NCI-H146 treated with DMSO at 0.1 percent for 48 hours (cell line): ENCODE results near the gene TEX12.
A peak's percentile ranks its signal among the peaks of the same experiment; 100 is the strongest.
"Not testable (repeated sequence)": the region's sequence is repeated elsewhere in the genome, so short reads cannot be mapped to it uniquely, and the experiment has no call there.

Source experiments
- DNase-seq: peaks from one replicate; lab custom pipeline; 2025; ENCODE audit not compliant: unreplicated experiment; lab: John Stamatoyannopoulos, UW

The TEX12 gene

DNA sequence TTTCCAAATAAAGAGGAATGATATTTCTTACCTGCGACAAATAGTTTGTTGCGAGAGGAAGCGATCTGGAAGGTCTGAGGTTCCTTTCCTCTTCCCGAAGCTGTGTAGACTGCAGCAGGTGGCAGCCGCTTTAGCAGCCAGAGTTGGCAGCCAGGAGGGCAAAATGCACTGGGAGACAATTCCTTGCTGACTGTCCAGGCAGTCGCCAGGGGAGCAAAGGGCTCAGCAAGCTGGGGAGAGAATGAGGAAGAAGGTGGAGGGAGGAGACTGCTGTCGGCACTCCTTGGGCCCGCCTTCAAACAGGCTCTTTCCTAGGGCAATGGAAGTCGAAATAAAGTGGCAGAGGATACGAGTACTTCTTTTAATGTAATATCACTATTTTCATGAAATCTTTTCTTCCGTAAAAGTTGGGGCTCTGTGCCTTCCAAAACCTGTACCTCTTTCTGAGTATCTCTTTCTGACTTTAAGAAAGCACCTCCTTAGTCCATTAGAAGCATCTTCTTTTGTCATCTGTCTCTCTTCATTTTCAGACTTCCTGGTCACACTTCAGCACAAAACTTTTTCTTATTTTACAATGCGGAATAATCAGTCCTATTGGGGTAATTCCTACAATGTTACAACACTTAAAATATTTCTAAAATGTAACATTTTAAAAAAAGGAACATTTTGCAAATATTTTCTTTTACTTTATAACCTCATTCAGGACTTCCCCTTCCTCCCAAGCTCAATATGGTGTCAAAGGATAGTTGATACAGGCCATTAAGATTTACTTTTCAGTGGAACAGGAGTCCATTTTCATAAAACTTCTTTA lies 3.1 kb upstream of the TEX12 start, which contains the start of gene IL18:
Gene IL18 (minus strand): TSS at position 220 of the 811 bp plus-strand sequence. CDS start 9,041 bp downstream, outside the sequence.
- DNase-seq: no peak

DNA sequence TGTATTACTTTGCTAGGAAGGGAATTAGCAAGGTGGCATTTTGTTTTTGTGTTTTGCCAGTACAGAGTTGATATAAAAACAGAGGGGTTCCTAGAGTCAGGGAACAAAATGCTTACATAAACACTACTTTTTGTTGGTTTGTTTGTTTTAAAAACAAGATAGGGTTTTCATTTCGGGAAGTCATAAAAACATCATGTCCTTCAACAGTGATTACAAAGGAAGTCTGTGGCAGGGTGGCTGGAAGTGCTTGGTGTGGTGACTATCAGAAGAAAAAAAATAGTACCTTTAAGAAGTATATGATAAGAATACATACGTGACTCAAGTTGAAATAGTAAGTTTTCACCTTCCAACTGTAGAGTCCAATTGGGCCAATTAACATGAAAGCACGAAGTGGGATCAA lies 2.1 kb upstream of the TEX12 start:
- DNase-seq: no peak

DNA sequence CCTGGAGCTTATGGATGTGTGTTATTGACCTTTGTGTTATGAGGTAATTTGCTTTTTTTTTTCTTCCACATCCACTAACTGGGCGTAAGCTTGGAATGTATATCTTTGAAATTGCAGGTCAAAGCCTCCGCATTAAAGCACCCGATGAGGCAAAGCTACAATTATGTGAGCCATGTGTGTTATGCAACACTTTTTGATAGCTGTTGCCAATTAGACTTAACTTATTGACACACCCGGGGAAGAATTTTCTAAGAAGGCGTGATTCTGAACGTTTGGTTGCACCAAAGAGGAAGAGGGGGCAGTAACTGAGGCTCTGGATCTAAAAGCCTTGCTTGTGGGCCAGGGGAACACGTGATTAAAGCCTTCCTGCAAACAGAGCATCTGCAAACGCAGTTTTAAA lies 610 bp upstream of the TEX12 start:
- DNase-seq: no peak

DNA sequence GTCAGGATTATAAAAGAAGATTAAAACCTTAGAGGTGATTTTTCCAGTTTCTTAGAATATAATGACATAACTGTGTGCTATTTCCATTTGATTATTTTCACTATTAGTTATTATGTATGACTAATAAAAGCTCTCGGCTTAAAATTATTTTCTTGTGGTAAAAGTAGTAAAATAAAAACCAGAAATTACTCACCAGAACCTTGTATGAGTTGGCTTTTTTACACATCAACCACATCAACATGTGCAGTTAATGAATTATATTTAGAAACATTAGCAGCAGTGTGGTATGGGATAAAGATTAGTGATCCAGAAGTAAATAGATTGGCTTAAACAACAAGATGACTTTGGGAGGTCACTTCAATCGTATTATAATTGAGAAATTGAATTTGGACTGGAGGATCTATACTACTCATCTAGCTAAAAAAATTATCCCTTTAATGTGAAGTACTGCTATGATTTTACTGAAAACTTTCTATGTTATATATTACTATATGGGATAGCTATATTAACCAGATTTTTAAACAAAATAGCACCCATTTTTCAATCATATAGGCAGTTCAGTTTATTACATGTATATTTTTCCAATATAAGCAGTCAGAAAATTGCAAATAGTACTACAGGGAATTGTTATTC lies 5.3 kb downstream of the TEX12 start:
- no peak for DNase-seq

DNA sequence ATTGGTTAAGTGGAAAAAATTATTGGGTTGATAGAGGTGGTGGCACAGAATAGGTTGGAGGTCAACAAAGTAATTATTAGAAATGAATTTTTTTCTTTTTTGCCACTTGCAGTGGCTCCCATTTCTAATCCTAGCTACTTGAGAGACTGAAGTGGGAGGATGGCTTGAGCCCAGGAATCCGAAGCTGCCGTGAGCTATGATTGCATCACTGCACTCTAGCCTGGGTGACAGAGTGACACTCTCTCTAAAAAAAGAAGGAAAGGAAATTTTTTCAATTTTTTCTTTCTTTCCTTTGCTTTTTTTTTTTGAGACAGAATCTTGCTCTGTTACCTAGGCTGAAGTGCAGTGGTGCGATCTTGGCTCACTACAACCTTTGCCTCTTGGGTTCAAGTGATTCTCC lies 6.0 kb downstream of the TEX12 start:
- no peak for DNase-seq

DNA sequence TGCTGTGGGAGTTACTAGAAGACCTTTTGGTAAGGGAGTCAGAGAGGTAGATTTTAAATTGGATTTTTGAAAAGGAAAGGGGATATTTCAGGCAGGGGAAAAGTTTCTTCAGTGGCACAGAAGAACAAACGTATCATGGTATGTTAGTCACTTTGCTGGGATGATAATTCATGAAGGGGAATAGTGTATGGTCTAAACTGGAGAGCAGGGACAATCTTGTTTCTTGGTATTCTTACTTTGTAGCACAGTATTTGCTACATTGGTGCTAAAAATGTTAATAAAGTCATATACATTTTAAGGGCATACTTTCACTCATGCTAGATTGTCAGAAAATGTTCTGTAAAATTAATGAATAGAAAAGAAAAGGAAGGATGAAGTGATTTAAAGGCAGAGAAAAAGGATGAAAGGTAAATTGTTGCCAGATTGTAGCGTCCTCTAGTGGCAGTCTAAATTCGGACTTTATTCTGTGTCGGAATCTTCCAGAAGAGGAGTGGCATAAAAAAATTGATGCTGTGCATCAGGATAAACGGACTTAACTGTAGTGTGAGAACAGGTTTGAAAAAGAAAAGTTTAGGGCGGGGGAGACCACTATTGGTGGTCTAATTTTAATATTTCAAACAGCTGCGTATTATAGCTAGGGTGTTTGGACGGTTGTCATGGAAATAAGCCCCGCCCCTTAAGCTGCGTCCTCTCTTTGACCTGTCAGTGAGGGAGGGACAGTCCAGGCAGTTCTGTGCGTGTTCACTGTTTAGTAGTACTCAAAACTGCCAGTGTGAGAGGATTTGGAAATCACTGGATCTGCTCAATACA lies 7.8 kb downstream of the TEX12 start, which contains the start of gene BCO2:
Gene BCO2 (plus strand): TSS at position 724 of the 810 bp plus-strand sequence. CDS start 90 bp downstream, outside the sequence.
- DNase-seq: peak; percentile 51

DNA sequence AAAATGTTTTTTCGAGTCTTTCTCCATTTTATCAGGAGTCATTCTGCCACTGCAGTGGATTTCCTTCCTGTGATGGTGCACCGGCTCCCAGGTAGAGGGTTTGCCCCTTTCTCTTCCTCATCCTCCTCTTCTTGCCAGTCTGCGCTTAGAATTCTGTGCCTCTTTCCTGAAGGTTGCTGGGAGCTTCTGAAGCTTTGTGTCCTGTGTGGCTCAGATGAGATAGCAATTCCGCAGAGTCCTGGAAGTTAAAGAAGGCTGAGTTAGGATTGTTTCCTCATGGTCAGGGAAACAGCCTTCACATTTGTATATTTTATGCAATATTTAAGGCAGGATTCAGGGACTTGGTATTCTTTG lies 8.4 kb downstream of the TEX12 start:
- no peak for DNase-seq

DNA sequence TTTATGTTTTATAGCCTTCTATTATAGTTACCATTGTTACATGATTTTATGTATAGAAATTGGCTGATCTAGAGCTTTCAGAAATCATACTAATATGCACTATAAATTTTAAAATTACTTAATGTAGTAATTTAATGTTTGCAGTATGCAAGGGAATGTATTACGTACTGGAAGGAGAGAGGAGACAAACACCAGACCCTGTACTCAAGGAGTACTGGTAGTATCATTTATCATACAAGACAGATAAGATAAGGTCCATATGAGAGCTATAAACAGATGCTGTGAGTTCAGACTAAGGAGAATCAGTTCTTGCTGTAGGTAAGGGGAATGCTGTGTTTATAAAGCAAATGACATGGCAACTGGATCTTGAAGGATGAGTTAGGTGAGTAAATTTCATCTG lies 8.9 kb downstream of the TEX12 start:
- DNase-seq: no peak

DNA sequence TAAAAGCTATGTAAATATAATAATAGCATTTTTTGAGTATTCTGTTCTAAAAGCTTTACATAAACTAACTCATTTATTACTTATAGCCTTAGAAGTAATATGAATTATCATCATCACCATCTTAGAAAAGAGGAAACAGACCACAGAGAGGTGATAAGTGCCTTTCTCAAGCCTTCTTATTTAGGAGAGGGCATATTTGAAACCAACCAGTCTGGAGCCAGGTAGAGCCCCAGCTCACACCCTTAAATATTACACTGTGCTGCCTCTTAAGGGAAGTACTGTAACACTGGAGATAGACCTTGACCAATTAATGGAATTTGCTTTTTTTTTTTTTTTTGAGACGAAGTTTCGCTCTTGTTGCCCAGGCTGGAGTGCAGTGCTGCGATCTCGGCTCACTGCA lies 10.4 kb downstream of the TEX12 start:
- no peak for DNase-seq

DNA sequence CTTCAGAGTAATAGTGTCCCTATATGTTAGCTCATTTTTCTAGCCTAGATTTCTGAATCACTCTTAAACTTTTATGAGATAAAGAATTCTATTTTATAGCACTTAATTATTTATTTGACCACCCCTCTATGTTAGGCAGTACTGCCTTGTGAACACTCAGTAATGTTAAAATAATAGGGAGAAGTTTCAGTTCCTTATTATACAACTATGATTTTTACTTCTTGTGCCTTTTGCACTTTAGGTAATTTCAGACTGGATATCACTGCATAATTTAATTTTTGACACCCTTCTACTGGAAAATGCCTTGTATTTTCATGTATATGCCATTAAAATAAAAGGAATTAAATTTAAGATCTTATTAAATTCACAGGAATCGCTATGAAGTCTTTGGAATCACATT lies 11.3 kb downstream of the TEX12 start:
- DNase-seq: no peak

DNA sequence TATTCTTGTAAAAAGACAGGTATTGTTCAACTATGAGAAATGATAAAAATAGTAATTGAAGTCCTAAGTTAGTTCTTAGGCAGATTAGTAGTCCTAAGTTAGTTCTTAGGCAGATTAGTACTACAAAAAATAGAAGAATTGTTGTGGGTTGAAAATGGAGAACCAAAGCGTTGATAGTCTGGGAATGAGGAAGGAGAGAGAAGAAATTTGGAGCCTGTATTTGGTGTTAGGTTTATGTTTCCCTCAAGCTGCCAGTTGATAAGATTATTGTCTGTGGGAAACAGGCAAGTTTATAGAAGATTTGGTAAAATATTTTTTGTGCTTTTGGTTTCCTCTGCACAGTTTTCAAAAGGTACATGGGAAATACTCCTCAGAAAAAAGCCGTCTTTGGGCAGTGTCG lies 11.8 kb downstream of the TEX12 start:
- no peak for DNase-seq

DNA sequence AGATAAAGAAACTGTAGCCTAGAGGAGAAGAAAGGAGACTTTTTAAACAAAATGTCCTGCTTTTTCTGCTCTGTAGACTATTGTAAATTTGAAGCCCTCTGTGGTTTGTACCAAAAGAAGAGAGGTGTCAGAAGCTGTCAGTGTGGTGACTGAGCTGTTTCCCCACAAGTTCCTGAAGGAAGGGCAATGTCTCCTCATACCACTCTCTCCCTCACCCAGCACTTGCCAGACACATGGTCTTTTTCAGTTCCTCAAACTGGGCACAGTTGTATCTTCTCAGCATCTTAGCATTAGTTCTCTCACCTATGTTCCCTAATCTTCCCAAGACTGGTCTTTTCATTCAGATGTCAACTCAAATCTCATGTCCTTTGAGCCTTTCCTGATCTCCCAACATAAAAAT lies 12.4 kb downstream of the TEX12 start:
- no peak for DNase-seq

DNA sequence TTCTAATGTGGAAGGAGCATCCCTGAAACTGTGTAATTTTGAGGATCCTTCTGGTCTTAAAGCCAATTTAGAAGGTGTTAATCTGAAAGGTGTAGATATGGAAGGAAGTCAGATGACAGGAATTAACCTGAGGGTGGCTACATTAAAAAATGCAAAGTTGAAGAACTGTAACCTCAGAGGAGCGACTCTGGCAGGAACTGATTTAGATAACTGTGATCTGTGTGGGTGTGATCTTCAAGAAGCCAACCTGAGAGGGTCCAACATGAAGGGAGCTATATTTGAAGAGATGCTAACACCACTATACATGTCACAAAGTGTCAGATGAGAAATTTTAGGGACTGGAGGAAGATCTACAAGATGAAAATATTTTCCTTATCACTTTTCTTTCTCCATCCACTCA lies 15.7 kb downstream of the TEX12 start:
- no peak for DNase-seq

DNA sequence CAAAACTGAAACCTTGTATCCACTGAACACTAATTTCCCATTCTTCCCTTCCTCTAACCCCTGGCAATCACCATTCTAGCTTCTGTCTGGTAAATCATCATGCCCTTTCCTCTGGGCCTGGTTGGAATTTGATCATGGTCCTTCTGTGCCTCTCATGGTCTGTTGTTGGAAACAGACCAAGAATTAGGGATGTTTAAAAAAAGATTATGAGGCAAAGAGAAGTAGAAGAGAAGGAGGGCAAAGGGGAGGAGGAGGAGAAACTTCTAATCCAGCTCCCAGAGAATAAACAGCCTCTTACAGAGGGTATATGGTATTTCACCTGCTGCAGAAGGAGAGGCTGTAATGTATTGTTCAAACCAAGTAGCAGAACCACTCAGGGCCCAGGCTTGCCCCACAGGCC lies 18.7 kb downstream of the TEX12 start:
- DNase-seq: no peak

DNA sequence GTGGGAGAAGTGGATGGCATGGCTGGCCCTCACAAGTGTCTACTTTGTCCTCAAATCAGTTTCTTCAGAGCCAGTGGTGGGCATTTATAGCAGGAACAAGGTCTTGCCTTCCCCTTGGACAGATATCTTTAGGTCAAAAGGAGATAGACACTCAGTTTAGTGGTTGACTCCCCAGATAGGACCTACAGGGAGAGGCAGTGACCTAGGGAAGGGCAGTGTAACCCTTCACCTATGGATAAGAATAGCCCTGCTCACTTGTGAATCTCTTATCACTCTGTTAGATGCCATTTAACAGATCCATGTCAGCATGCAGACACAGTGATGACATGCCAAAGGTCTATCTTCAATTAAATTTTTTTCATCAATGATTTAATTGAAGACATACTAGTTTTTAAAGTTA lies 19.1 kb downstream of the TEX12 start:
- no peak for DNase-seq

DNA sequence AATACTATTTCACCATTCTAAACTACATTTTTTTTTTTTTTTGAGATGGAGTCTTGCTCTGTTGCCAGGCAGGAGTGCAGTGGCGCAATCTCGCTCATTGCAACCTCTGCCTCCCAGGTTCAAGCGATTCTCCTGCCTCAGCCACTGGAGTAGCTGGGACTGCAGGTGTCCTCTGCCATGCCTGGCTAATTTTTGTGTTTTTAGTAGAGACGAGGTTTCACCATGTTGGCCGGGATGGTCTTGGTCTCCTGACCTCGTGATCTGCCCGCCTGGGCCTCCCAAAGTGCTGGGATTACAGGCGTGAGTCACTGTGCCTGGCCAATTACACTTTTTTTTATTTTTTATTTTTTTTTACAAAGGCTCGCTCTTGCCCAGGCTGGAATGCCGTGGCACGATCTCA lies 27.9 kb downstream of the TEX12 start:
- not testable (repeated sequence) for DNase-seq

DNA sequence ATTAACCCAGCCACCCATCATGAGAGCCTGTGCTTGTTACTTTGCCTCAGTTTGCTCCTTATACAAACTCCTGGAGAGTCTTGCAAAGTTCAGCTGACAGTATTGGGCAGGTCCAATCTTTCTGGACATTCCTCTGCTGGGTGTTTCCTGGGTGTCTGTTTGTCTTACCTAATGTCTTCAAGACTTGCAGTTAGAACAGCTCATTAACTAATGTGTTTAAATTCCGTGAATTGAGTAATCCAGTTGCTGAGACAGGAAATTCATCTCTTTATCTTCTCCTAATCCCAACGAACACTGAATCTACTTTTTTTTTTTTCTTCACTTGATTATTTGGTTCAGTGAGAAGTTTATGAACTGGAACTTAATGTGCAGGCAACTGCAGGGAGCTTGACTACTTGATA lies 28.8 kb downstream of the TEX12 start:
- no peak for DNase-seq

DNA sequence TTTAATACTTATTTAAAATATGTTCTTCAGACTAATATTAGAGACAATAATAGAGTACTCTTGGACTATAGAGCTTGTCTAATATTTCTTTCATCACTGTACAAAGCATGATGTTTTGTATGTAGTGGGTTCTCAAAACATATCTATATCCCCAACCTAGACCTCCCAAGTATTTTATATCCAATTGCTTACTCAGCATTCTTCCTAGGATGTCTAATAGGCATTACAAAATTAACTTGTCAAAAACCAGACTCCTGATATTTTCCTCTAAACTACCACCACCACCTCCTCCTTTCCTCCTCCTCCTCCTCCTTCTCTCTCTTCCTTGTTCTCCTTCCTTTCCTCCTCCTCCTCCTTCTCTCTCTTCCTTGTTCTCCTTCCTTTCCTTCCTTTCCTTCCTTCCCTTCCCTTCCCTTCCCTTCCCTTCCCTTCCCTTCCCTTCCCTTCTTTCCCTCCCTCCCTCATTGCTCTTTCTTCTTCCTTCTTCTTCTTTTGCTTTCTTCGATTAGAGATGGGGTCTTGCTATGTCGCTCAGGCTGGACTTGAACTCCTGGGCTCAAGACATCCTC lies 29.4 kb downstream of the TEX12 start:
- no peak for DNase-seq

DNA sequence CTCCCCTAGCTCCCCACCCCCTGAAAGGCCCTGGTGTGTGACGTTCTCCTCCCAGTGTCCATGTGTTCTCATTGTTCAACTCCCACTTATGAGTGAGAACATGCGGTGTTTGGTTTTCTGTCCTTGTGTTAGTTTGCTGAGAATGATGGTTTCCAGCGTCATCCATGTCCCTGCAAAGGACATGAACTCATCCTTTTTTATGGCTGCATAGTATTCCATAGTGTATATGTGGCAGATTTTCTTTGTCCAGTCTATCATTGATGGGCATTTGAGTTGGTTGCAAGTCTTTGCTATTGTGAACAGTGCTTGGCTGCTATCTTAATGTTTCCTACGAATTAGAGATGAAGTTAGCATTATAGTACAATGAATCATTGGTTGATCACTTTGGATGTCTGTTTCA lies 31.9 kb downstream of the TEX12 start:
- DNase-seq: not testable (repeated sequence)

DNA sequence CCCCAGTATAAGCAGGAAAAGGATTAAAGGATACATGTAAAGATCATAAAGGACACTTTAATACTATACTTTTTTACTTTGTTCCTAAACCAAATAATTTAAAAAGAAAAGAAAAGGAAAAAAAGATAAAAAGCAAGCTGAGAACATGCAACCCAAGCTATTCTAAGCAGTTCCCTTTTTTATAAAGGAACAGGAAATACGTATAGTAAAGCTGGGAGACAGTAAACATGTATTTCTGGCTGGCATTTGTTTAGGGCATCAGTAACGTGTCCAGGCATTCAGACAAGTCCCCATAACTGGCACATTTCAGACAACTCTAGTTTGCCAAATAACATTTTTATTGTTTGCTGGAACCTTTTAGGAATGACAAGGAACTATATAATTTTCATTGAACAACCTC lies 33.1 kb downstream of the TEX12 start:
- DNase-seq: no peak

DNA sequence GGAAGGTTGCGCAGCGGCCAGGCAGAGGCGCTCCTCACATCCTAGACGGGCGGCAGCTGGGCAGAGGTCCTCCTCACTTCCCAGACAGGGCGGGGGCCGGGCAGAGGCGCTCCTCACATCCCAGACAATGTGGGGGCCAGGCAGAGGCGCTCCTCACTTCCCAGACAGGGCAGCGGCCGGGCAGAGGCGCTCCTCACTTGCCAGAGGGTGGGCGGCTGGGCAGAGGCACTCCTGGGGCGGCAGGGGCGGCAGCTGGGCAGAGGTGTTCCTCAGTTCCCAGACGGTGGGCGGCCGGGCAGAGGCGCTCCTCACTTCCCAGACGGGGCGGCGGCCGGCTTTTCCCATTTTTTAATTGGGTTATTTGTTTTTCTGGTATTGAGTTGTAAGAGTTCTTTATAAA lies 38.9 kb downstream of the TEX12 start:
- no peak for DNase-seq
